Measurements from ENCODE around the gene BSN. TPM values are rescaled to one million over a fixed set of nuclear protein-coding genes. Genes with fewer than 3 reads are reported as not detected.
"Not testable (repeated sequence)": the region's sequence is repeated elsewhere in the genome, so short reads cannot be mapped to it uniquely, and the experiment has no call there.

Gene BSN
- total RNA-seq, 1 donor from 2014 or later = 0.62 TPM

DNA sequence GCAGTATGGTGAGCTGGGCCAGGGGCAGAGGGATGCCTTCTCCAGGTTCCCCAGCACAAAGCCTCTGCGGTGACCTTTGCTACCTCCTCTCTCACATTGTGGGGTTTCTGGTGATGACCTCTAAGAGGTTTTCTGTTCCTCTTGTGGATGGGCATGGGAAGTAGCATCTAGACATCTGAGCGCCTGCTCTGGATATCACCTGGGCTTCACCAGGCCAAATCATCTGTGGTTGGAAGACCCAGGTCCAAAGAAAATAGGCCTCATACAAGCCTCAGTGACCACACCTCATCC is 126.9 kb downstream of the BSN start:
- no peak for ATAC-seq
- intact Hi-C loops (cut with DNase I) = no loop called here
- no peak for DNase-seq (ENCODE audit: low spot score)

GRCh38 chr3:49681543-49681942 is 127.3 kb downstream of the BSN start:
- intact Hi-C loops (cut with DNase I) = no loop called here
- no peak for DNase-seq (ENCODE audit: low spot score)
- no peak for ATAC-seq

DNA sequence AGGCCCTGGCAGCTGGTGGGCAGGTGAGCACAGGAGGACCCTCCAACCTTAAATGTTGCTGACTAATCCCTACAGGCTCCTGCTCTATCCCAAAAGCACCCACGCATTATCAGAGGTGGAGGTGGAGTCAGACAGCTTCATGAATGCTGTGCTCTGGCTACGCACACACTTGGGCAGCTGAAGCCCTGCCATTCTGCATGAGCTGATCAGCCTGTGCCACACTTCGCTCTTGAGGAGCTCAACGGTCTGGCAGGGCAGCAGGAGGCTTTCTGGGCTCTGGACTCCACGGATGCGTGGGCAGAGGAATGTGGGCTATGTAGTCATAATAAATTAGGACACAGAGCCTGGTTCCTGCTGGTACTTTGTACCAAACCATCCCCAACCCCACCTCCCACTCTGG is 128.9 kb downstream of the BSN start:
- ATAC-seq (no peak), DNase-seq (ENCODE audit: low spot score) (no peak)
- intact Hi-C loops (cut with DNase I) = no loop called here

DNA sequence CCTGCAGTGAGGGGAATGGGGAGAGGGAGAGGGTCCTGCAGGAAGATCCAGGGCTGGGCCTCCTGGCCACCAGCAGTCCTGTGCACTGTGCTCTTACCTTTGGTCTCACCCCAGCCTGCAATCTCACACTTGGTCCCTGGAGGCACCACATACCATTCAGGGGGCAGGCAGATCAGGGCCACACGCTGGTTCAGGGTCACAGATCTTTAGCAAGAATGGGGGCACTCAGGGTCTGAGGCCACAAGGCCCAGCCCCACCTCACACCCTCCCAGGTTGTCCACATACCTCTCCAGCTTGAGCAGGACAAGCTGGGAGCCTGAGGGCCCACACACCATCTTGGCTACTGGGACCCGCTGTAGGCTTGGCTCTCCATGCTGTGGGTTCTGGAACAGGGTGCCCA is 130.2 kb downstream of the BSN start:
- ATAC-seq; intact Hi-C loops (cut with DNase I); DNase-seq (ENCODE audit: low spot score): not testable (repeated sequence)

GRCh38 chr3:49685103-49685502 is 130.8 kb downstream of the BSN start:
- DNase-seq (ENCODE audit: low spot score); ATAC-seq; intact Hi-C loops (cut with DNase I): not testable (repeated sequence)

- intact Hi-C loops (cut with DNase I); DNase-seq (ENCODE audit: low spot score); ATAC-seq: not testable (repeated sequence)
Measured at GRCh38 chr3:49685846-49686245, 131.6 kb downstream of the BSN start.

GRCh38 chr3:49686346-49686745 is 132.1 kb downstream of the BSN start:
- ATAC-seq; intact Hi-C loops (cut with DNase I); DNase-seq (ENCODE audit: low spot score): not testable (repeated sequence)

DNA sequence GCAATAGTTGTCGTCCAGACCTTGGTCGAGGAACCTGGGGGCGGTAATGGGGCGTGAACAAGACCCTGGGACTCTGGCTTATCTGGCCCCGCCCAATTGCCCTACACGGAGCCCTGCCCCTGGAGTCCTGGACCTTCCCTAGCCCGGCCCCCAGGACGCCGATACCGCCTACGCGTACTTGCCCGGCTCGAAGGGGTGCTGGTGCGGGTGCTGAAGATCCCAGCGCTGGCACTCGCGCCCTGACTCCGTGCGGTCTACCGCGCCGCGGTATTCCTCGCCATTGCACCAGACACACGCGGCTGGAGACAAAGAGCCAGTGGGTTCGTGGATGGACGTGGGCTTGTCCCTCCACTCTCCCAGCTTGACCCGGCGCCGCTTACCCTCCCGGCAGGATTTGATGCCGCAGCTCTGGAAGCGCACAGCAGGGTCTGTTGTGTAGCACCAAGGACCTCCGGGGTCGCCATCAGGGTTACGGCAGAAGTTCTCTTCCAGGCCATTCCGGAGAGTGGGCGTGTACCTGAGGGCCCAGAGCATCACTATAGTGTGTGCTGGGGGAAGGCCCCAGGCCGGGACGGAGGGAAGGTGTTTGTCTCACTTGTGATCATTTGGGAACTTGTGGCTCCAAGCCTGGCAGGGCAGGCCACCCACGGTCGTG is 132.6 kb downstream of the BSN start:
- DNase-seq (ENCODE audit: low spot score); intact Hi-C loops (cut with DNase I): not testable (repeated sequence)
- ATAC-seq = peak; percentile 14

GRCh38 chr3:49687424-49687795 is 133.1 kb downstream of the BSN start:
- ATAC-seq; DNase-seq (ENCODE audit: low spot score); intact Hi-C loops (cut with DNase I): not testable (repeated sequence)

- intact Hi-C loops (cut with DNase I); DNase-seq (ENCODE audit: low spot score): not testable (repeated sequence)
- ATAC-seq = peak; percentile 4
Measured at GRCh38 chr3:49688338-49689045, 134.2 kb downstream of the BSN start.

- intact Hi-C loops (cut with DNase I) = no loop called here
- peak; percentile 89 for ATAC-seq
- peak; percentile 94 for DNase-seq (ENCODE audit: low spot score)
Measured at GRCh38 chr3:49689046-49689907, 135.0 kb downstream of the BSN start, which contains the start of the genes MST1 and RNF123. Gene MST1 (minus strand): TSS chr3:49689474. CDS start chr3:49688691, 783 bp downstream. Gene RNF123 (plus strand): TSS chr3:49689557. CDS start chr3:49691166, 1,609 bp downstream.

DNA sequence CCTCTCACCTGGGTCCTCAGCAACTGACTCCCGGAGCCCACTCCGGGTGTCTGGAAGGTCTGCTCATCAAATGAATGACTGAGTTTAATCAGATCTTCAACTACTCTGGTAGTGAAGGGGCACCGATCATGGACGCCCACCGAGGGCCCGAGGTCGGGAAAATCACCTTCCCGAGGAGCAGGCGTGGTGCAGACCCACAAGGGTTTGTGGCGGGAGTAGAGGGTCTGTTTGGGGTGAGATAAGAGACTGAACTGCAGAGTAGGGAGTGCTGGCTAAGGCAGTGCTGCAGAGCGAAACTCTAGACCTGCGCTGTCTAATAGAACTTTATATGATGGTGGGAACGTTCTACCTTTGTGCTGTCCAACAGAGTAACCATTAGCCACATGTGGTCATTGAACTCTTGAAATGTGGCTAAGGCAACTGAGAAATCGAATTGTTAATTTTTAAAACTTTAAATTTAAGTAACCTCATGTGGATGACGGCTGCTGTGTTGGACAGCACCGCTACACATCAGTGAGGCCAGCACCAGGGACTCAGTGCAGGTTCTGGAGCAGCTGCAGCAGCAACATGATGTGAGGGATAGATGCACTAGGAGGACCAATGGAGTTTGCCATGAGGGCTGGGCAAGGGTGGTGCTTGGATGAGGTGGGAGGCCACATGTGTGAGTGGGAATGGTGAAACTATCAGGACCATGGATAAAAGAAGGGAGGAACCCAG is 135.8 kb downstream of the BSN start:
- not testable (repeated sequence) for ATAC-seq

GRCh38 chr3:49690856-49691255 is 136.6 kb downstream of the BSN start:
- ATAC-seq; intact Hi-C loops (cut with DNase I); DNase-seq (ENCODE audit: low spot score): not testable (repeated sequence)

More for the DNA sequence above, 135.8 kb downstream of the BSN start:
- intact Hi-C loops (cut with DNase I); DNase-seq (ENCODE audit: low spot score): not testable (repeated sequence)

DNA sequence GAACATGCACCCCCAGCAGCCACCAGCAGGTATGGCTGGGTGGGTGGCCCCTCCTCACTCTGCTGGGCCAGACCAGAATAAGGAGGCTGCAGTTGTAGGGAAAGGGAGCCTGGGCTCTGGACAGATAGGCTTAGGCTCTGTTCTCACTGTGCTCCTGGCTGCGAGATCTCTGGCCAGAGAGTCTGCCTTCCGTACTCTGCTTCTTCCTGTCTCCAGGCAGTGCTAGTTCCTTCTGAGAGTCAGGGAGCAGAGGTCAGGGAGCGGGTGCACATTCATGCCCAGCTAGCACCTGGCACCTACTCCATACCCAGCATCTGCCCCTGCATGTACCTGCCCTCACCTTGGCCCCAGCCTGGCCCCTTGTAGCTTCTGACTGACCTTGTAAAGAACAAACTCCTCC is 137.2 kb downstream of the BSN start:
- ATAC-seq; DNase-seq (ENCODE audit: low spot score); intact Hi-C loops (cut with DNase I): not testable (repeated sequence)

- DNase-seq (ENCODE audit: low spot score); intact Hi-C loops (cut with DNase I); ATAC-seq: not testable (repeated sequence)
Measured at GRCh38 chr3:49694409-49695070, 140.3 kb downstream of the BSN start.

- intact Hi-C loops (cut with DNase I); DNase-seq (ENCODE audit: low spot score); ATAC-seq: not testable (repeated sequence)
Measured at GRCh38 chr3:49695350-49696015, 141.2 kb downstream of the BSN start.

GRCh38 chr3:49699281-49699979 is 145.2 kb downstream of the BSN start:
- intact Hi-C loops (cut with DNase I) = no loop called here
- ATAC-seq = no peak
- no peak for DNase-seq (ENCODE audit: low spot score)
